Breast epithelium (tissue), 3 donors: ENCODE data around the gene STX16.

Source experiments
- CTCF ChIP-seq, 3 donors: fragments of 450-650 bp; IDR thresholded peaks; one replicate each; pipeline ENCODE4 v1.5.1; 2016 to 2017; ENCODE audit warnings: antibody characterized with exemption in 3 of 3, mild to moderate bottlenecking in 3 of 3, moderate library complexity in 3 of 3
- POLR2A ChIP-seq: fragments of 450-650 bp; IDR thresholded peaks from one replicate; pipeline ENCODE4 v1.6.1; 2016; ENCODE audit warnings: antibody characterized with exemption, mild to moderate bottlenecking, moderate library complexity
- POLR2AphosphoS5 ChIP-seq, 3 donors: sonication (generic); formaldehyde crosslinking; IDR thresholded peaks; one replicate each; pipeline ENCODE4 v1.6.1; 2017; ENCODE audit warnings: antibody characterized with exemption in 3 of 3

DNA sequence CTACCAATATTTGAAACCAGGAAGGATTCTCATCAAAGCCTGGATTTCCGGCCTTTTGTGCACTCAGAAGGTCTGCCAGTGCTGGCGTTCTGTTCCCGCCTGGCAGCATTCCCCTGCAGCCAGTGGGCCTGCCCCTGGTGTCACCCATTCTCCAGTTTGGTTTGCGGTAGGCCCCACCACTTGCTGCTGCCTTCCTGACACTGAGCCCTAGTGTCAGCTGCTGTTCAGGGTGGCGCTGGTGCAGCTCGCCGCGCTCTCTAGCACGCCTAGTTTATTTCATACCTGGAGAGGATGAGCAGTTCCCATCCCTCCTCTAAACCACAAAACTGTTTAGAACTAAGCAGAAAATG lies 51.1 kb downstream of the STX16 start:
- TF ChIP-seq CTCF (IDR thresholded peaks at IDR 0.05) = no peak
- no peak for TF ChIP-seq POLR2AphosphoS5 (IDR thresholded peaks at IDR 0.05)
- TF ChIP-seq POLR2A = no peak
